Smooth muscle cell (in vitro differentiated cells): ENCODE measurements around the gene PIGT. TPM values are rescaled to one million over a fixed set of nuclear protein-coding genes. Genes with fewer than 3 reads are reported as not detected.

Experiments used
- DNase-seq: peaks from one replicate; lab custom pipeline; 2025; ENCODE audit not compliant: unreplicated experiment; lab: John Stamatoyannopoulos, UW
- H2AFZ ChIP-seq: fragments of 200-600 bp; sonication (generic); 2 replicates; pipeline ENCODE4 v1.6.0; 2016; ENCODE audit warnings: antibody characterized with exemption, low read depth, mild to moderate bottlenecking
- H3F3A ChIP-seq: fragments of 200-600 bp; sonication (generic); 2 replicates; pipeline ENCODE4 v1.6.0; 2017; ENCODE audit warnings: antibody characterized with exemption, low read depth
- H3K27ac ChIP-seq: fragments of 200-600 bp; sonication (generic); 2 replicates; pipeline ENCODE4 v1.5.1; 2016; ENCODE audit warnings: low read depth, mild to moderate bottlenecking
- H3K27me3 ChIP-seq: fragments of 200-600 bp; sonication (generic); 2 replicates; pipeline ENCODE4 v1.6.1; 2016; ENCODE audit warnings: low read depth, mild to moderate bottlenecking
- H3K36me3 ChIP-seq: fragments of 200-600 bp; sonication (generic); 2 replicates; pipeline ENCODE4 v1.5.1; 2016; ENCODE audit warnings: low read depth
- H3K4me1 ChIP-seq: fragments of 200-600 bp; sonication (generic); 2 replicates; pipeline ENCODE4 v1.5.1; 2016; ENCODE audit warnings: low read depth
- H3K4me2 ChIP-seq: fragments of 200-600 bp; sonication (generic); 2 replicates; pipeline ENCODE4 v1.6.0; 2016; ENCODE audit warnings: mild to moderate bottlenecking
- H3K4me3 ChIP-seq: fragments of 200-600 bp; sonication (generic); 2 replicates; pipeline ENCODE4 v1.5.1; 2016; ENCODE audit warnings: mild to moderate bottlenecking
- H3K79me2 ChIP-seq: fragments of 200-600 bp; sonication (generic); 2 replicates; pipeline ENCODE4 v1.6.0; 2016; ENCODE audit warnings: low read depth, mild to moderate bottlenecking
- H3K9ac ChIP-seq: fragments of 200-600 bp; sonication (generic); 2 replicates; pipeline ENCODE4 v1.6.0; 2016; ENCODE audit warnings: low read depth
- H3K9me3 ChIP-seq: fragments of 200-600 bp; sonication (generic); replicated peaks from 2 replicates; pipeline ENCODE4 v1.5.1; 2016; ENCODE audit warnings: low read depth
- H4K20me1 ChIP-seq: fragments of 200-600 bp; sonication (generic); 2 replicates; pipeline ENCODE4 v1.6.0; 2016; ENCODE audit warnings: low read depth
- CTCF ChIP-seq: fragments of 200-600 bp; sonication (generic); IDR thresholded peaks from 2 replicates; pipeline ENCODE4 v1.5.1; 2017; ENCODE audit warnings: borderline replicate concordance, mild to moderate bottlenecking, antibody characterized with exemption; ENCODE audit not compliant: insufficient read depth, poor library complexity, severe bottlenecking
- WGBS: methylation state at CpG from one replicate; pipeline ENCODE4 v1.1.7; 2016; ENCODE audit warnings: low lambda C conversion rate; 5-methylcytosine and 5-hydroxymethylcytosine counted together
- polyA plus RNA-seq: library from polyadenylated mRNA; unstranded; fragments of >200 nt; fragmentation: Nextera tagmentation; extraction: Ambion mirVana; gene quantifications from 2 replicates; pipeline ENCODE4 v1.2.1, GENCODE V29; 2016
- total RNA-seq: library from RNA; depleted of rRNA; stranded (reverse); fragments of >200 nt; gene quantifications from 2 replicates; pipeline ENCODE4 v1.2.3, GENCODE V29; 2014

PIGT gene
- total and polyA plus RNA-seq, 2 experiments from 2014 or later = 90.7 to 206 TPM

- no peaks in the 10 kb centered on the region for H3K9me3 ChIP-seq
- peak overlapping the region; percentile 98 for H3K4me2 ChIP-seq
- 6% methylated on average over 34 of the region's 49 CpGs for WGBS
- peak overlapping the region; percentile 75 for H3K4me3 ChIP-seq
- no peaks in the 10 kb centered on the region for H3F3A ChIP-seq
- peaks cover 39% of the 10 kb centered on the region for H3K27me3 ChIP-seq
- no peak overlapping the region for H2AFZ ChIP-seq
- H3K27ac ChIP-seq = no peak overlapping the region
- H3K9ac ChIP-seq = no peak overlapping the region
- H3K79me2 ChIP-seq = no peaks in the 10 kb centered on the region
- TF ChIP-seq CTCF = no peak
- no peaks in the 10 kb centered on the region for H3K36me3 ChIP-seq
- no peaks in the 10 kb centered on the region for H4K20me1 ChIP-seq
- H3K4me1 ChIP-seq = no peaks in the 10 kb centered on the region
- DNase-seq = no peak
These were observed 10.2 kb upstream of the PIGT start for GRCh38 chr20:45405571-45406259.

GRCh38 chr20:45406260-45407066 lies 9.5 kb upstream of the PIGT start:
- Histone ChIP-seq H3K27ac (no peak overlapping the region), H3K27me3 (peaks cover 39% of the 10 kb centered on the region), H3K9ac (peak overlapping the region; percentile 61), H3K4me3 (peak overlapping the region; percentile 75), H3K4me1 (no peaks in the 10 kb centered on the region), H3K4me2 (peak overlapping the region; percentile 98), H3K36me3 (no peaks in the 10 kb centered on the region), H3F3A (no peaks in the 10 kb centered on the region), H2AFZ (peak overlapping the region; percentile 66), H4K20me1 (no peaks in the 10 kb centered on the region), H3K9me3 (no peaks in the 10 kb centered on the region), H3K79me2 (no peaks in the 10 kb centered on the region)
- no peak for TF ChIP-seq CTCF
- no peak for DNase-seq
- 1% methylated on average over 37 of the region's 87 CpGs for WGBS

- Histone ChIP-seq H3K4me3 (peak overlapping the region; percentile 75), H3K27me3 (peaks cover 39% of the 10 kb centered on the region), H3K9ac (peak overlapping the region; percentile 61), H3K9me3 (no peaks in the 10 kb centered on the region), H2AFZ (peak overlapping the region; percentile 66), H3K4me1 (no peaks in the 10 kb centered on the region), H3K36me3 (no peaks in the 10 kb centered on the region), H3F3A (no peaks in the 10 kb centered on the region), H3K4me2 (peak overlapping the region; percentile 98), H3K27ac (no peak overlapping the region), H3K79me2 (no peaks in the 10 kb centered on the region), H4K20me1 (no peaks in the 10 kb centered on the region)
- no peak for TF ChIP-seq CTCF
- DNase-seq = no peak
- 11% methylated on average over 26 of the region's 30 CpGs for WGBS
These were observed 8.7 kb upstream of the PIGT start for GRCh38 chr20:45407067-45407745.
